ENCODE measurements around the gene ADAR. TPM values are rescaled to one million over a fixed set of nuclear protein-coding genes. Genes with fewer than 3 reads are reported as not detected.
A peak's percentile ranks its signal among the peaks of the same experiment; 100 is the strongest.
"Not testable (repeated sequence)": the region's sequence is repeated elsewhere in the genome, so short reads cannot be mapped to it uniquely, and the experiment has no call there.

The ADAR gene
- polyA plus RNA-seq (ENCODE audit: insufficient read length in 3 of 3), result 100 to 1,000 TPM; 134 to 152 (median 150) TPM
- long read RNA-seq, donor 1, full-length matches to known transcripts, result 5 of 13 reads
- long read RNA-seq, donor 1, partial matches to known transcripts, result 8 of 13 reads
- long read RNA-seq, donor 1, other reads (novel, unspliced or antisense), result 0 of 13 reads
- long read RNA-seq, donor 2, full-length matches to known transcripts, result 14 of 26 reads
- long read RNA-seq, donor 2, partial matches to known transcripts, result 12 of 26 reads
- long read RNA-seq, donor 2, other reads (novel, unspliced or antisense), result 0 of 26 reads
- long read RNA-seq, donor 3, full-length matches to known transcripts, result 4 of 24 reads
- long read RNA-seq, donor 3, partial matches to known transcripts, result 20 of 24 reads
- long read RNA-seq, donor 3, other reads (novel, unspliced or antisense), result 0 of 24 reads
- long read RNA-seq, donor 4, full-length matches to known transcripts, result 2 of 16 reads
- long read RNA-seq, donor 4, partial matches to known transcripts, result 14 of 16 reads
- long read RNA-seq, donor 4, other reads (novel, unspliced or antisense), result 0 of 16 reads
- long read RNA-seq, donor 5, full-length matches to known transcripts, result 1 of 11 reads
- long read RNA-seq, donor 5, partial matches to known transcripts, result 10 of 11 reads
- long read RNA-seq, donor 5, other reads (novel, unspliced or antisense), result 0 of 11 reads
- long read RNA-seq, donor 6, full-length matches to known transcripts, result 7 of 25 reads
- long read RNA-seq, donor 6, partial matches to known transcripts, result 18 of 25 reads
- long read RNA-seq, donor 6, other reads (novel, unspliced or antisense), result 0 of 25 reads
- long read RNA-seq, donor 7, full-length matches to known transcripts, result 6 of 46 reads
- long read RNA-seq, donor 7, partial matches to known transcripts, result 40 of 46 reads
- long read RNA-seq, donor 7, other reads (novel, unspliced or antisense), result 0 of 46 reads
- long read RNA-seq, donor 8, partial matches to known transcripts, result 13 of 13 reads
- long read RNA-seq, donor 8, other reads (novel, unspliced or antisense), result 0 of 13 reads
- long read RNA-seq, donor 9, full-length matches to known transcripts, result 3 of 38 reads
- long read RNA-seq, donor 9, partial matches to known transcripts, result 35 of 38 reads
- long read RNA-seq, donor 9, other reads (novel, unspliced or antisense), result 0 of 38 reads
- long read RNA-seq, donor 10, full-length matches to known transcripts, result 4 of 46 reads
- long read RNA-seq, donor 10, partial matches to known transcripts, result 42 of 46 reads
- long read RNA-seq, donor 10, other reads (novel, unspliced or antisense), result 0 of 46 reads
- long read RNA-seq, donor 11, full-length matches to known transcripts, result 3 of 33 reads
- long read RNA-seq, donor 11, partial matches to known transcripts, result 30 of 33 reads
- long read RNA-seq, donor 11, other reads (novel, unspliced or antisense), result 0 of 33 reads
- long read RNA-seq, donor 12, full-length matches to known transcripts, result 9 of 46 reads
- long read RNA-seq, donor 12, partial matches to known transcripts, result 37 of 46 reads
- long read RNA-seq, donor 12, other reads (novel, unspliced or antisense), result 0 of 46 reads
- long read RNA-seq, donor 13, partial matches to known transcripts, result 9 of 12 reads
- long read RNA-seq, donor 13, other reads (novel, unspliced or antisense), result 0 of 12 reads
- long read RNA-seq, donor 14, result 0 reads
- long read RNA-seq, donor 15, full-length matches to known transcripts, result 8 of 22 reads
- long read RNA-seq, donor 15, partial matches to known transcripts, result 14 of 22 reads
- long read RNA-seq, donor 15, other reads (novel, unspliced or antisense), result 0 of 22 reads
- long read RNA-seq, donor 16, full-length matches to known transcripts, result 5 of 32 reads
- long read RNA-seq, donor 16, partial matches to known transcripts, result 27 of 32 reads
- long read RNA-seq, donor 16, other reads (novel, unspliced or antisense), result 0 of 32 reads

- peak; percentile 95 for DNase-seq
Measured at GRCh38 chr1:154607609-154608396, at the start of gene ADAR. ADAR (minus strand) TSS chr1:154608186; CDS start chr1:154608006, 180 bp downstream.

- DNase-seq, result no peak
Measured at GRCh38 chr1:154657556-154657955, 49.6 kb upstream of the ADAR start.

- no peak for DNase-seq
Measured at GRCh38 chr1:154652893-154653292, 44.9 kb upstream of the ADAR start.

GRCh38 chr1:154644724-154645123 is 36.7 kb upstream of the ADAR start:
- DNase-seq, result not testable (repeated sequence)

- no peak for DNase-seq
Measured at GRCh38 chr1:154641534-154641933, 33.5 kb upstream of the ADAR start.

- no peak for DNase-seq
Measured at GRCh38 chr1:154639876-154640275, 31.9 kb upstream of the ADAR start.

GRCh38 chr1:154635171-154635570 is 27.2 kb upstream of the ADAR start:
- no peak for DNase-seq

GRCh38 chr1:154629675-154630073 is 21.7 kb upstream of the ADAR start:
- DNase-seq, result no peak

GRCh38 chr1:154629061-154629674 is 21.2 kb upstream of the ADAR start:
- no peak for DNase-seq

- DNase-seq, result no peak
Measured at GRCh38 chr1:154628121-154628405, 20.1 kb upstream of the ADAR start.

GRCh38 chr1:154627257-154628120 is 19.5 kb upstream of the ADAR start:
- peak; percentile 95 for DNase-seq

GRCh38 chr1:154626456-154627256 is 18.7 kb upstream of the ADAR start:
- no peak for DNase-seq

- no peak for DNase-seq
Measured at GRCh38 chr1:154624746-154625643, 17.0 kb upstream of the ADAR start.

GRCh38 chr1:154623358-154623757 is 15.4 kb upstream of the ADAR start:
- DNase-seq, result no peak

- DNase-seq, result no peak
Measured at GRCh38 chr1:154622503-154623039, 14.6 kb upstream of the ADAR start.

- no peak for DNase-seq
Measured at GRCh38 chr1:154621875-154622274, 13.9 kb upstream of the ADAR start.
